ENCODE results near the gene KDM5A.
"Not testable (repeated sequence)": the region's sequence is repeated elsewhere in the genome, so short reads cannot be mapped to it uniquely, and the experiment has no call there.

The KDM5A gene

GRCh38 chr12:237026-237815 is 151.9 kb downstream of the KDM5A start:
- DNase-seq: no peak

- DNase-seq: no peak
Measured at GRCh38 chr12:236445-236844, 152.7 kb downstream of the KDM5A start.

- not testable (repeated sequence) for DNase-seq
Measured at GRCh38 chr12:235967-236366, 153.2 kb downstream of the KDM5A start.

- no peak for DNase-seq
Measured at GRCh38 chr12:234891-235415, 154.2 kb downstream of the KDM5A start.

- no peak for DNase-seq
Measured at GRCh38 chr12:234019-234418, 155.1 kb downstream of the KDM5A start.

GRCh38 chr12:233615-233968 is 155.5 kb downstream of the KDM5A start:
- no peak for DNase-seq

GRCh38 chr12:232731-233614 is 156.1 kb downstream of the KDM5A start:
- DNase-seq: peak in 2 of 4 experiments; percentile 40 to 41

GRCh38 chr12:230925-231671 is 158.0 kb downstream of the KDM5A start:
- no peak for DNase-seq

All from suppressor macrophage (primary cell).